ENCODE results near the gene CDKN2B-AS1. TPM values are rescaled to one million over a fixed set of nuclear protein-coding genes. Genes with fewer than 3 reads are reported as not detected.

CDKN2B-AS1 gene
- total RNA-seq, 4 donors from 2014 or later, result 0.38 to 0.56 TPM; not detected in 2

GRCh38 chr9:22097707-22098106 is 103.1 kb downstream of the CDKN2B-AS1 start:
- whole genome bisulfite sequencing, 2 donors, result 77 to 87% methylated on average over 1 of the region's 1 CpG
- no peaks in the 10 kb centered on the region for H3K4me1 ChIP-seq
- H3K4me3 ChIP-seq (replicated peaks in 1 of 3), result no peak overlapping the region
- no peaks in the 10 kb centered on the region for H3K36me3 ChIP-seq
- no peaks in the 10 kb centered on the region for H3K27me3 ChIP-seq
- H3K9me3 ChIP-seq, result no peaks in the 10 kb centered on the region
- DNase-seq, result no peak
- no peak for TF ChIP-seq CTCF (IDR thresholded peaks at IDR 0.05)
- TF ChIP-seq POLR2A (IDR thresholded peaks at IDR 0.05), result no peak
- intact Hi-C loops (cut with DNase I), result no loop called here
- no peak overlapping the region for H3K27ac ChIP-seq

- TF ChIP-seq CTCF (IDR thresholded peaks at IDR 0.05), result no peak
- TF ChIP-seq POLR2A (IDR thresholded peaks at IDR 0.05), result no peak
- Histone ChIP-seq H3K27ac (no peak overlapping the region), H3K27me3 (no peaks in the 10 kb centered on the region), H3K9me3 (no peaks in the 10 kb centered on the region), H3K4me3 (replicated peaks in 1 of 3) (no peak overlapping the region), H3K4me1 (no peaks in the 10 kb centered on the region), H3K36me3 (no peaks in the 10 kb centered on the region)
- DNase-seq, result no peak
- 77 to 85% methylated on average over 3 of the region's 3 CpGs for WGBS, 2 donors
- intact Hi-C loops (cut with DNase I), result no loop called here
These were observed 104.2 kb downstream of the CDKN2B-AS1 start for GRCh38 chr9:22098643-22099332.

- no peaks in the 10 kb centered on the region for H3K27me3 ChIP-seq
- DNase-seq, result no peak
- no peak overlapping the region for H3K27ac ChIP-seq
- 57 to 65% methylated on average over 2 of the region's 2 CpGs for WGBS, 2 donors
- intact Hi-C loops (cut with DNase I), result no loop called here
- no peak overlapping the region for H3K4me3 ChIP-seq (replicated peaks in 1 of 3)
- no peaks in the 10 kb centered on the region for H3K36me3 ChIP-seq
- TF ChIP-seq POLR2A (IDR thresholded peaks at IDR 0.05) (no peak), CTCF (IDR thresholded peaks at IDR 0.05) (peak in 1 of 6 experiments; percentile 7)
- no peaks in the 10 kb centered on the region for H3K9me3 ChIP-seq
- no peaks in the 10 kb centered on the region for H3K4me1 ChIP-seq
These were observed 106.0 kb downstream of the CDKN2B-AS1 start for GRCh38 chr9:22100626-22101025.

- no peak for DNase-seq
- H3K4me3 ChIP-seq (replicated peaks in 1 of 3), result no peak overlapping the region
- H3K36me3 ChIP-seq, result no peaks in the 10 kb centered on the region
- no peak overlapping the region for H3K27ac ChIP-seq
- intact Hi-C loops (cut with DNase I), result no loop called here
- no peaks in the 10 kb centered on the region for H3K4me1 ChIP-seq
- H3K9me3 ChIP-seq, result no peaks in the 10 kb centered on the region
- WGBS, 2 donors, result 83 to 90% methylated on average over 4 of the region's 4 CpGs
- TF ChIP-seq POLR2A (IDR thresholded peaks at IDR 0.05) (no peak), CTCF (IDR thresholded peaks at IDR 0.05) (no peak)
- no peaks in the 10 kb centered on the region for H3K27me3 ChIP-seq
These were observed 107.8 kb downstream of the CDKN2B-AS1 start for GRCh38 chr9:22102146-22103053.
